Natural killer cell (primary cell): ENCODE measurements around the gene DNAH12. TPM values are rescaled to one million over a fixed set of nuclear protein-coding genes. Genes with fewer than 3 reads are reported as not detected.

ENCODE experiments used
- ATAC-seq, 3 donors: fragments of 150-1000 bp in 2 of 3; fragments of 200-7000 bp in 1 of 3; cut with Tn5 transposase; 1 replicate in 1 of 3; 2 replicates in 2 of 3; pipeline ENCODE4 v1.10.0; 2021; ENCODE audit warnings: mild to moderate bottlenecking in 2 of 3, moderate library complexity in 2 of 3
- DNase-seq, 2 donors: peaks; one replicate each; pipeline versions ENCODE4 v3.0.0 to v3.0.0-alpha.2; 2013 to 2021; ENCODE audit warnings: mixed read lengths in 1 of 2
- H3K27ac ChIP-seq: one replicate; pipeline ENCODE4 v1.5.1; 2013; ENCODE audit warnings: mild to moderate bottlenecking, low read length
- H3K27me3 ChIP-seq: one replicate; pipeline ENCODE4 v1.6.1; 2013; ENCODE audit warnings: low read length; ENCODE audit not compliant: control insufficient read depth, insufficient read depth
- H3K36me3 ChIP-seq: one replicate; pipeline ENCODE4 v1.6.1; 2013; ENCODE audit warnings: low read length; ENCODE audit not compliant: control insufficient read depth, insufficient read depth
- H3K4me1 ChIP-seq: one replicate; pipeline ENCODE4 v1.6.1; 2013; ENCODE audit warnings: low read length; ENCODE audit not compliant: control insufficient read depth, insufficient read depth
- H3K4me3 ChIP-seq: one replicate; pipeline ENCODE4 v1.5.1; 2013; ENCODE audit warnings: low read length
- H3K9me3 ChIP-seq: one replicate; pipeline ENCODE4 v1.6.1; 2013; ENCODE audit warnings: low read length; ENCODE audit not compliant: control insufficient read depth, insufficient read depth
- H3K27ac Mint-ChIP-seq, 2 donors: one replicate each; pipeline ENCODE4 v1.8.0; 2022; ENCODE audit warnings: mild to moderate bottlenecking in 2 of 2, mixed read lengths in 2 of 2, moderate library complexity in 1 of 2
- H3K27me3 Mint-ChIP-seq, 2 donors: one replicate each; pipeline ENCODE4 v1.8.0; 2022; ENCODE audit warnings: low read depth in 2 of 2, mixed read lengths in 2 of 2
- H3K36me3 Mint-ChIP-seq: one replicate; pipeline ENCODE4 v1.8.0; 2022; ENCODE audit warnings: mixed read lengths
- H3K4me1 Mint-ChIP-seq, 2 donors: one replicate each; pipeline ENCODE4 v1.8.0; 2022; ENCODE audit warnings: mixed read lengths in 2 of 2
- H3K4me3 Mint-ChIP-seq: one replicate; pipeline ENCODE4 v1.8.0; 2022; ENCODE audit warnings: mild to moderate bottlenecking, moderate library complexity, mixed read lengths
- H3K9me3 Mint-ChIP-seq, 2 donors: one replicate each; pipeline ENCODE4 v1.8.0; 2022; ENCODE audit warnings: mixed read lengths in 2 of 2
- CTCF ChIP-seq: fragments of 200-600 bp; IDR thresholded peaks from one replicate; pipeline ENCODE4 v1.8.0; 2022; ENCODE audit warnings: antibody characterized with exemption
- WGBS: methylation state at CpG from one replicate; pipeline ENCODE4 v1.1.7; 2013; ENCODE audit warnings: missing lambda C conversion rate; ENCODE audit not compliant: insufficient coverage; 5-methylcytosine and 5-hydroxymethylcytosine counted together
- intact Hi-C: fragments of 100-400 bp; cut with micrococcal nuclease; formaldehyde crosslinking; loops from one replicate; pipeline ENCODE4 v1.14.2; 2022
- total RNA-seq, 4 donors: library from RNA; stranded (reverse); fragments of 120-200 nt in 1 of 4; gene quantifications; one replicate each; pipeline versions ENCODE4 v1.2.3 to v1.2.4, GENCODE V29; 2013 to 2022

The DNAH12 gene
- total RNA-seq, 3 donors from 2014 or later (not counting 1 experiment from before 2014, with no cell fraction given), result 0.11 to 0.30 (median 0.21) TPM

- H3K4me1 ChIP-seq, result no peaks in the 10 kb centered on the region
- no peak for DNase-seq
- H3K9me3 Mint-ChIP-seq, result no peaks in the 10 kb centered on the region
- H3K4me1 Mint-ChIP-seq, result no peaks in the 10 kb centered on the region
- no peak overlapping the region for H3K4me3 ChIP-seq
- H3K4me3 Mint-ChIP-seq, result no peak overlapping the region
- no peak for ATAC-seq
- no peaks in the 10 kb centered on the region for H3K36me3 Mint-ChIP-seq
- WGBS, result 86% methylated on average over 5 of the region's 6 CpGs
- no peaks in the 10 kb centered on the region for H3K36me3 ChIP-seq
- no peak overlapping the region for H3K27ac ChIP-seq
- H3K27ac Mint-ChIP-seq, result no peak overlapping the region
- no peaks in the 10 kb centered on the region for H3K9me3 ChIP-seq
- H3K27me3 Mint-ChIP-seq, result peaks cover 8 to 12% of the 10 kb centered on the region in 2 donors
- intact Hi-C loops, result no loop called here
- H3K27me3 ChIP-seq, result no peaks in the 10 kb centered on the region
- no peak for TF ChIP-seq CTCF
These were observed 260.8 kb downstream of the DNAH12 start for GRCh38 chr3:57283334-57283733.

- Histone ChIP-seq H3K9me3 (no peaks in the 10 kb centered on the region), H3K4me1 (no peaks in the 10 kb centered on the region), H3K27ac (no peak overlapping the region), H3K4me3 (no peak overlapping the region), H3K36me3 (no peaks in the 10 kb centered on the region), H3K27me3 (no peaks in the 10 kb centered on the region)
- ATAC-seq, result no peak
- whole genome bisulfite sequencing, result no CpG with 5 or more reads among the region's 1 CpG
- H3K27me3 Mint-ChIP-seq, result peaks cover 3 to 12% of the 10 kb centered on the region in 2 donors
- H3K9me3 Mint-ChIP-seq, result no peaks in the 10 kb centered on the region
- H3K4me3 Mint-ChIP-seq, result no peak overlapping the region
- intact Hi-C loops, result no loop called here
- H3K4me1 Mint-ChIP-seq, result no peaks in the 10 kb centered on the region
- TF ChIP-seq CTCF, result no peak
- DNase-seq, result no peak
- no peak overlapping the region for H3K27ac Mint-ChIP-seq
- no peaks in the 10 kb centered on the region for H3K36me3 Mint-ChIP-seq
These were observed 262.4 kb downstream of the DNAH12 start for GRCh38 chr3:57281715-57282114.

GRCh38 chr3:57279685-57280084 is 264.5 kb downstream of the DNAH12 start:
- no peaks in the 10 kb centered on the region for H3K36me3 Mint-ChIP-seq
- H3K4me3 Mint-ChIP-seq, result no peak overlapping the region
- TF ChIP-seq CTCF, result no peak

GRCh38 chr3:57278237-57278636 is 265.9 kb downstream of the DNAH12 start:
- Histone ChIP-seq H3K27ac (no peak overlapping the region), H3K36me3 (peaks cover 7% of the 10 kb centered on the region), H3K9me3 (no peaks in the 10 kb centered on the region), H3K27me3 (no peaks in the 10 kb centered on the region), H3K4me3 (no peak overlapping the region), H3K4me1 (no peaks in the 10 kb centered on the region)
- Mint-ChIP-seq H3K27me3 (no peaks in the 10 kb centered on the region), H3K27ac (no peak overlapping the region), H3K36me3 (no peaks in the 10 kb centered on the region), H3K4me3 (no peak overlapping the region), H3K9me3 (no peaks in the 10 kb centered on the region), H3K4me1 (no peaks in the 10 kb centered on the region)
- no peak for TF ChIP-seq CTCF
- intact Hi-C loops, result no loop called here
- ATAC-seq, result no peak
- DNase-seq, result no peak
- 100% methylated on average over 1 of the region's 1 CpG for WGBS

More at GRCh38 chr3:57279685-57280084, 264.5 kb downstream of the DNAH12 start:
- Histone ChIP-seq H3K27ac (no peak overlapping the region), H3K4me1 (no peaks in the 10 kb centered on the region), H3K4me3 (no peak overlapping the region), H3K9me3 (no peaks in the 10 kb centered on the region), H3K27me3 (no peaks in the 10 kb centered on the region), H3K36me3 (peaks cover 4% of the 10 kb centered on the region)
- Mint-ChIP-seq H3K27ac (no peak overlapping the region), H3K4me1 (no peaks in the 10 kb centered on the region), H3K27me3 (no peaks in the 10 kb centered on the region), H3K9me3 (no peaks in the 10 kb centered on the region)
- DNase-seq, result no peak
- 95% methylated on average over 5 of the region's 5 CpGs for WGBS
- intact Hi-C loops, result no loop called here
- no peak for ATAC-seq
